ENCODE measurements around the gene RALGPS1. TPM values are rescaled to one million over a fixed set of nuclear protein-coding genes. Genes with fewer than 3 reads are reported as not detected.

RALGPS1 gene
- total and polyA plus RNA-seq, 7 donors = 6.6 to 18.6 (median 11.4) TPM

DNA sequence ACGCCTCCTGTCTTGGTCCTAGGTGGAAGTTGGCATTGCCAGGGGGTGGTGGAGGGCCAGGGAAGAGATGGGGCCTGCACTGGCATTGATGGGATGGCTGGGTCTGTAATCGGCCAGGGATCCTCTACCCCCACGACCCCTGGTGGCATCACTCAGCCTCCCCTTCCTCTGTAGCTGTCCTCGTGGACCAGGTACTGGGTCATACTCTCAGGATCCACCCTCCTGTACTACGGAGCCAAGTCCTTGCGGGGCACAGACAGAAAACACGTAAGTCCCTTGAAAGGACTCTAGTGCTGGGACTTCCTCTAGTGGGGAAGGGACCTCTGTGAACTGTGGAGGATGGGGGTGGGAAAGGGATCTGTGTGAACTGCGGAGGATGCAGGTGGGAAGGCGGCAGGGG is 297.9 kb downstream of the RALGPS1 start:
- DNase-seq = no peak
- Histone ChIP-seq H3K4me3 (no peak overlapping the region), H3K27me3 (no peaks in the 10 kb centered on the region), H3K9me3 (no peaks in the 10 kb centered on the region), H3K4me1 (no peaks in the 10 kb centered on the region), H3K27ac (no peak overlapping the region), H3K36me3 (no peaks in the 10 kb centered on the region)
- intact Hi-C loops (cut with DNase I) = no loop called here
- WGBS, 2 donors = 87 to 89% methylated on average over 9 of the region's 9 CpGs
- TF ChIP-seq POLR2AphosphoS5 (IDR thresholded peaks at IDR 0.05) = no peak
- no peak for TF ChIP-seq EP300 (IDR thresholded peaks at IDR 0.05)
- TF ChIP-seq, protein P1, sequence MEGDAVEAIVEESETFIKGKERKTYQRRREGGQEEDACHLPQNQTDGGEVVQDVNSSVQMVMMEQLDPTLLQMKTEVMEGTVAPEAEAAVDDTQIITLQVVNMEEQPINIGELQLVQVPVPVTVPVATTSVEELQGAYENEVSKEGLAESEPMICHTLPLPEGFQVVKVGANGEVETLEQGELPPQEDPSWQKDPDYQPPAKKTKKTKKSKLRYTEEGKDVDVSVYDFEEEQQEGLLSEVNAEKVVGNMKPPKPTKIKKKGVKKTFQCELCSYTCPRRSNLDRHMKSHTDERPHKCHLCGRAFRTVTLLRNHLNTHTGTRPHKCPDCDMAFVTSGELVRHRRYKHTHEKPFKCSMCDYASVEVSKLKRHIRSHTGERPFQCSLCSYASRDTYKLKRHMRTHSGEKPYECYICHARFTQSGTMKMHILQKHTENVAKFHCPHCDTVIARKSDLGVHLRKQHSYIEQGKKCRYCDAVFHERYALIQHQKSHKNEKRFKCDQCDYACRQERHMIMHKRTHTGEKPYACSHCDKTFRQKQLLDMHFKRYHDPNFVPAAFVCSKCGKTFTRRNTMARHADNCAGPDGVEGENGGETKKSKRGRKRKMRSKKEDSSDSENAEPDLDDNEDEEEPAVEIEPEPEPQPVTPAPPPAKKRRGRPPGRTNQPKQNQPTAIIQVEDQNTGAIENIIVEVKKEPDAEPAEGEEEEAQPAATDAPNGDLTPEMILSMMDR (IDR thresholded peaks at IDR 0.05) = no peak
- no peak for TF ChIP-seq POLR2A (IDR thresholded peaks at IDR 0.05)

DNA sequence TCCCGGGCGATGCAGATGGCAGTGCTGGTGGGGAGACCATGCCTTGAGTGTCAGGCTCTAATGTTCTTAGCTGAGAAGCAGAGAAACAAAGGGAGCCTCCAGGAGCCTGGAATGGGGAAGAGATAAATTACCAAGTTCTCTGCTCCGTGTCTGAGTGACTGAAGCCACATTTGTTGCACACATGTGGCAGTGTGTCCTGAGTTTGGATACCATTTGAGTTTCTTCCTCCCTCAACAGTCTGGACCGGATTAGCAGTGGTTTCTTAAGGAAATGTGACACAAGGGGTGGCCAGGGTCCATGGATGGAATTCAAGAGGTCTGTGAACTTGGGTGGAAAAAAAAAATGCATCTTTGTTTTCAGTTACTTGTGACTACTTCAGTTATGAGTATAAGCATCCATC is 299.3 kb downstream of the RALGPS1 start:
- Histone ChIP-seq H3K4me1 (no peaks in the 10 kb centered on the region), H3K27ac (no peak overlapping the region), H3K4me3 (no peak overlapping the region), H3K36me3 (no peaks in the 10 kb centered on the region), H3K27me3 (no peaks in the 10 kb centered on the region), H3K9me3 (no peaks in the 10 kb centered on the region)
- WGBS, 2 donors = 79 to 85% methylated on average over 4 of the region's 4 CpGs
- no peak for DNase-seq
- intact Hi-C loops (cut with DNase I) = no loop called here
- TF ChIP-seq POLR2A (IDR thresholded peaks at IDR 0.05) = no peak
- TF ChIP-seq EP300 (IDR thresholded peaks at IDR 0.05) = no peak
- no peak for TF ChIP-seq POLR2AphosphoS5 (IDR thresholded peaks at IDR 0.05)
- TF ChIP-seq, protein P1 (IDR thresholded peaks at IDR 0.05) = no peak

DNA sequence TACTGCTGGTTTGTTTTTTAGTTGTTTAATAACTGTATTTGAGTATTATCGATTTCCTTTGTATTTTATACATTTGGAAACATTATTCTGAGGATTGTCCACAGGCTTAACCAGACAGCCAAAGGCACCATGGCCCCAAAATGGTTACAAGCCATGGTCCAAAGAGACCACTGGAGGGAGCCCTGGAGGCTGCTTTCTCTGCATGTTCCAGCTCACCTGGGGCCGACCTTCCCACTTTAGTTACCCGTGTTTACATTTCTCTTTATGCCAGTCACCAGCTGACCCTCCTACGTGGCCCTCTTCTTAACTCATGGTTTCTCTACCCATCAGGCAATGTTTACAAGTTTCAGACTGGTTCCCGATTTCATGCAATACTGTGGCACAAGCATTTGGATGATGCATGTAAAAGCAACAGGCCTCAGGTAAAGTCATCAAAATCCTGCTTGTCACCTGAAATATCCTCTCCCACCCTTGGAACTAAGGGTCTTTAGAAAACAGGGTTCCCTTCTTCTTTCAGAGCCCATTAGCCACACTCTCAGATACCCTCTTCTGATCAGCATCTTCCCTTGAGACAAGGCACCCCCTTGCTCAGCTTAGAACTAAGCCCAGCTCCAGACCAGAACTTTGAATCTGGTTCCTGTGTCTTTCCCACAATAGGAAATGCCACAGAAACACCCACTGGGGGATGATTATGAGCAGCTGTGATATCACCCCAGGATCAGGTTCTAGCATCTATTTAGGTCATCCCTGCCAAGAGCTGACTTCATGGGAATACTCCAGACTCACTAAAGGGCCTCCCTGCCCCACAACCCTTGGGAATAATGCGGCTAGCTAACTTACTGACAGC is 300.1 kb downstream of the RALGPS1 start:
- Histone ChIP-seq H3K27me3 (no peaks in the 10 kb centered on the region), H3K9me3 (no peaks in the 10 kb centered on the region), H3K4me1 (no peaks in the 10 kb centered on the region), H3K4me3 (no peak overlapping the region), H3K36me3 (no peaks in the 10 kb centered on the region), H3K27ac (no peak overlapping the region)
- TF ChIP-seq, protein P1 (IDR thresholded peaks at IDR 0.05) = peak; percentile 28 to 69 (median 58)
- no peak for TF ChIP-seq POLR2A (IDR thresholded peaks at IDR 0.05)
- no peak for TF ChIP-seq EP300 (IDR thresholded peaks at IDR 0.05)
- intact Hi-C loops (cut with DNase I) = no loop called here
- DNase-seq = no peak
- WGBS, 2 donors = 22 to 32% methylated on average over 6 of the region's 6 CpGs

DNA sequence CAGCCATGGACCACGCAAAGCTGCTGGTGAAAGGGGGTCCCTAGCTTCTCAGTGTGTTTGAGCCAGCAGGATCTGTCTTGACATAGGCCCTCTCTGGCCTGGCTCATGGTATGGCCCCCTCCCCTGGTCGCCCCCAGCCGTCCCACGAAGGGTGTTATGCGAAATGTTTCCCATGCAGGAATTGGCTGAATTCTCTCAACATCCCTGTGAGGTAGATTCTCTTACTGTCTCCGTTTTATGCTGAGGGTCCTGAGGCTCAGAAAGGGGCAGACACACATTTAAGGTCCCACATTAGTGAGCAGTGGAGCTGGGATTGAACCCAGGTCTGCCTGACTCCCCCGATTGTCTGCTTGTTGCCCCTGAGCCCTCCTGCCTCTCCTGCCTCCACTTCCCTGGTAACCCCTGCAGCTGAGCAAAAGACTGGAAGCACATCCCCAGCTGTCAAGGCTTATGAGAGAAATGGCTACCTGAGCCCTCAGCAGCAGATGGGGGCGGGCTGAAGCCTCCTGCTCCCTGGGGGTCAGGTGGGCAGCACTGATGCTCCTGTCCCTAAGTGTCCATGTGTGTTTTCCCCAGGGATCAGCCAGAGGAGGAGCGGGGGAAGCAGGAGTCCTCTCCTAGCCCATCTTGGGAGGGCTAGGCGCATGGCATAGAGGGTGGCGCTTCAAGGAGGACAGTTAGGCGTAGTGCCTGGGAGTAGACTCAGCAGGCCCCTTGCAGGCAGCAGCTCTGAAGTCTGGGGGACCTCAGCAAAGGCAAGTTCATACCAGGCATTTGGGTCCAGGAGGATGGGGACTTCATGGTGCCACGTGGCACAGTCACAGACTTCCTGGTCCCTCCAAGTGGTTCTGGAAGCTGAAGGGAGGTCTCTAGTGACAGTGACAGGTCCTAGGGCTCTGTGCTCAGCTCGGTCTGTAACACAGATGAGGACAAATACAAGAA is 301.0 kb downstream of the RALGPS1 start:
- no peak for DNase-seq
- H3K27me3 ChIP-seq = no peaks in the 10 kb centered on the region
- 93 to 94% methylated on average over 14 of the region's 14 CpGs for WGBS, 2 donors
- H3K9me3 ChIP-seq = no peaks in the 10 kb centered on the region
- H3K4me3 ChIP-seq = no peak overlapping the region
- no peak overlapping the region for H3K27ac ChIP-seq
- H3K4me1 ChIP-seq = no peaks in the 10 kb centered on the region
- TF ChIP-seq POLR2AphosphoS5 (IDR thresholded peaks at IDR 0.05) (no peak), EP300 (IDR thresholded peaks at IDR 0.05) (no peak)
- TF ChIP-seq, protein P1 (IDR thresholded peaks at IDR 0.05) = no peak
- intact Hi-C loops (cut with DNase I) = no loop called here
- H3K36me3 ChIP-seq = no peaks in the 10 kb centered on the region

Data from sigmoid colon (tissue), 7 donors.